ENCODE measurements around the gene TSPOAP1. TPM values are rescaled to one million over a fixed set of nuclear protein-coding genes. Genes with fewer than 3 reads are reported as not detected.

TSPOAP1 gene
- polyA plus RNA-seq, 1 experiment: 5.6 TPM

- POLR2A ChIA-PET: no interaction called here
These were observed 16.5 kb downstream of the TSPOAP1 start for GRCh38 chr17:58312021-58312630.

GRCh38 chr17:58311429-58311894 is 17.1 kb downstream of the TSPOAP1 start:
- POLR2A ChIA-PET: no interaction called here
- CTCF ChIA-PET: interaction anchor here (1.3 to 3.6 kb wide), 4 partner anchors 7 to 136 kb away, joined by 4 to 25 read pairs (median 6); partner anchors contain the start of gene RNF43
- H3K36me3 ChIP-seq (ENCODE audit: control insufficient read depth, insufficient read depth, low read length): no peaks in the 10 kb centered on the region
- no peak for DNase-seq (ENCODE audit: low read depth)
- no peak for TF ChIP-seq CTCF (IDR thresholded peaks at IDR 0.05; ENCODE audit: insufficient read depth, low read depth, low read length)
- H3K4me3 ChIP-seq (ENCODE audit: low read depth, low read length): no peak overlapping the region
- H3K27me3 ChIP-seq (ENCODE audit: control insufficient read depth, insufficient read depth, low read length): no peaks in the 10 kb centered on the region

More at GRCh38 chr17:58312021-58312630, 16.5 kb downstream of the TSPOAP1 start:
- no peaks in the 10 kb centered on the region for H3K36me3 ChIP-seq (ENCODE audit: control insufficient read depth, insufficient read depth, low read length)
- CTCF ChIA-PET: interaction anchor here (1.3 to 3.6 kb wide), 4 partner anchors 8 to 136 kb away, joined by 4 to 25 read pairs (median 6); partner anchors contain the start of gene RNF43
- no peaks in the 10 kb centered on the region for H3K27me3 ChIP-seq (ENCODE audit: control insufficient read depth, insufficient read depth, low read length)
- TF ChIP-seq CTCF (IDR thresholded peaks at IDR 0.05; ENCODE audit: insufficient read depth, low read depth, low read length): no peak
- H3K4me3 ChIP-seq (ENCODE audit: low read depth, low read length): no peak overlapping the region
- DNase-seq (ENCODE audit: low read depth): no peak

GRCh38 chr17:58310511-58311428 is 17.8 kb downstream of the TSPOAP1 start:
- ChIA-PET POLR2A (no interaction called here), CTCF (no interaction called here)
- TF ChIP-seq CTCF (IDR thresholded peaks at IDR 0.05; ENCODE audit: insufficient read depth, low read depth, low read length): no peak
- Histone ChIP-seq H3K27me3 (ENCODE audit: control insufficient read depth, insufficient read depth, low read length) (no peaks in the 10 kb centered on the region), H3K36me3 (ENCODE audit: control insufficient read depth, insufficient read depth, low read length) (no peaks in the 10 kb centered on the region), H3K4me3 (ENCODE audit: low read depth, low read length) (no peak overlapping the region)
- no peak for DNase-seq (ENCODE audit: low read depth)

- H3K36me3 ChIP-seq (ENCODE audit: control insufficient read depth, insufficient read depth, low read length): no peaks in the 10 kb centered on the region
- no peak for DNase-seq (ENCODE audit: low read depth)
- TF ChIP-seq CTCF (IDR thresholded peaks at IDR 0.05; ENCODE audit: insufficient read depth, low read depth, low read length): no peak
- POLR2A ChIA-PET: no interaction called here
- H3K27me3 ChIP-seq (ENCODE audit: control insufficient read depth, insufficient read depth, low read length): no peaks in the 10 kb centered on the region
- H3K4me3 ChIP-seq (ENCODE audit: low read depth, low read length): no peak overlapping the region
- CTCF ChIA-PET: no interaction called here
These were observed 18.7 kb downstream of the TSPOAP1 start for GRCh38 chr17:58309918-58310259.

Data from BJ (cell line).